Left colon (tissue), 2 donors: ENCODE measurements around the gene GATM. TPM values are rescaled to one million over a fixed set of nuclear protein-coding genes. Genes with fewer than 3 reads are reported as not detected.
"Not testable (repeated sequence)": the region's sequence is repeated elsewhere in the genome, so short reads cannot be mapped to it uniquely, and the experiment has no call there.

Experiments
- ATAC-seq: fragments of 200-7000 bp; cut with Tn5 transposase; one replicate; pipeline ENCODE4 v1.9.1; 2020; ENCODE audit warnings: mild to moderate bottlenecking, moderate library complexity
- DNase-seq, 2 donors: peaks; one replicate each; pipeline ENCODE4 v3.0.0-alpha.2; 2020
- intact Hi-C, 2 donors: fragments of 100-400 bp; cut with DNase I in 1 of 2; cut with micrococcal nuclease in 1 of 2; formaldehyde crosslinking; loops; one replicate each; pipeline versions ENCODE4 v1.11.2 to v1.14.0; 2022; cut with DNase I, micrococcal nuclease
- total RNA-seq, 2 donors: library from RNA; stranded (reverse); fragmentation: NEBNext Ultra II Directional; extraction: Animal tissue kit (Norgen Biotek cat#: 25700); gene quantifications; one replicate each; pipeline ENCODE4 v1.2.1, GENCODE V29; 2021
- donor health status: DM: no; HTN: no; CAD: no.
- donor health status: DM: yes; HTN: yes; CAD: no.

GATM gene
- total RNA-seq, 2 donors from 2014 or later, result 3.5 to 12.0 TPM

- intact Hi-C loops, result loop anchor here in 1 of 2 donors (10.0 kb wide), 1 partner anchor 189 kb away; no protein-coding TSS in a partner anchor
- ATAC-seq (peak; percentile 49), DNase-seq (no peak)
These were observed 15.5 kb upstream of the GATM start for GRCh38 chr15:45393851-45394250.

GRCh38 chr15:45392584-45392855, 14.2 kb upstream of the GATM start:
- no peak for DNase-seq
- intact Hi-C loops, result loop anchor here in 1 of 2 donors (10.0 kb wide), 1 partner anchor 188 kb away; no protein-coding TSS in a partner anchor
- ATAC-seq, result no peak

GRCh38 chr15:45391746-45392583, 13.6 kb upstream of the GATM start:
- intact Hi-C loops, result loop anchor here in 1 of 2 donors (10.0 kb wide), 1 partner anchor 187 kb away; no protein-coding TSS in a partner anchor
- ATAC-seq, result no peak

GRCh38 chr15:45389351-45389750, 11.0 kb upstream of the GATM start:
- ATAC-seq (no peak), DNase-seq (no peak)
- intact Hi-C loops, result no loop called here

More at GRCh38 chr15:45391746-45392583, 13.6 kb upstream of the GATM start:
- no peak for DNase-seq

- intact Hi-C loops, result no loop called here
- DNase-seq, result no peak
- ATAC-seq, result peak; percentile 56
These were observed 9.2 kb upstream of the GATM start for GRCh38 chr15:45387380-45388007.

GRCh38 chr15:45386974-45387373, 8.6 kb upstream of the GATM start:
- no peak for ATAC-seq
- intact Hi-C loops, result no loop called here

GRCh38 chr15:45386420-45386819, 8.1 kb upstream of the GATM start:
- DNase-seq (no peak), ATAC-seq (peak; percentile 50)
- intact Hi-C loops, result no loop called here

More at GRCh38 chr15:45386974-45387373, 8.6 kb upstream of the GATM start:
- DNase-seq, result no peak

- no peak for DNase-seq
- intact Hi-C loops, result no loop called here
- peak; percentile 74 for ATAC-seq
These were observed 7.2 kb upstream of the GATM start for GRCh38 chr15:45385590-45385989.

- intact Hi-C loops, result no loop called here
- ATAC-seq, result no peak
- DNase-seq, result no peak
These were observed 6.4 kb upstream of the GATM start for GRCh38 chr15:45384700-45385099.

GRCh38 chr15:45378913-45379262, 544 bp upstream of the GATM start:
- intact Hi-C loops, result no loop called here
- ATAC-seq (no peak), DNase-seq (no peak)

GRCh38 chr15:45377609-45378148, 665 bp downstream of the GATM start:
- DNase-seq (peak; percentile 35 to 55), ATAC-seq (peak; percentile 55)
- intact Hi-C loops, result no loop called here

GRCh38 chr15:45376967-45377608, 1.3 kb downstream of the GATM start:
- ATAC-seq, result no peak
- intact Hi-C loops, result no loop called here
- DNase-seq, result no peak

GRCh38 chr15:45376300-45376928, 1.9 kb downstream of the GATM start:
- DNase-seq (no peak), ATAC-seq (peak; percentile 19)
- intact Hi-C loops, result no loop called here

- intact Hi-C loops, result no loop called here
- ATAC-seq, result no peak
- no peak for DNase-seq
These were observed 2.5 kb downstream of the GATM start for GRCh38 chr15:45375836-45376235.

- no peak for DNase-seq
These were observed 4.4 kb downstream of the GATM start for GRCh38 chr15:45373976-45374375.

GRCh38 chr15:45372041-45372995, 6.0 kb downstream of the GATM start:
- intact Hi-C loops, result no loop called here
- DNase-seq (no peak), ATAC-seq (peak; percentile 91)

More at GRCh38 chr15:45373976-45374375, 4.4 kb downstream of the GATM start:
- intact Hi-C loops, result no loop called here
- ATAC-seq, result no peak

GRCh38 chr15:45371546-45371945, 6.8 kb downstream of the GATM start:
- DNase-seq (no peak), ATAC-seq (no peak)
- intact Hi-C loops, result no loop called here

GRCh38 chr15:45370042-45370441, 8.3 kb downstream of the GATM start:
- intact Hi-C loops, ATAC-seq: not testable (repeated sequence)

More at GRCh38 chr15:45370042-45370441, 8.3 kb downstream of the GATM start:
- DNase-seq, result not testable (repeated sequence)
